Measurements from ENCODE around the gene CCDC157. TPM values are rescaled to one million over a fixed set of nuclear protein-coding genes. Genes with fewer than 3 reads are reported as not detected.
A peak's percentile ranks its signal among the peaks of the same experiment; 100 is the strongest.

CCDC157 gene
- total RNA-seq, 1 donor from 2014 or later: 2.3 TPM

GRCh38 chr22:30416403-30416802 lies 59.6 kb downstream of the CCDC157 start:
- H3K4me1 Mint-ChIP-seq (ENCODE audit: low read depth): peaks cover 32% of the 10 kb centered on the region
- H3K4me3 Mint-ChIP-seq (ENCODE audit: unreplicated experiment): no peak overlapping the region

GRCh38 chr22:30416837-30417236 lies 60.0 kb downstream of the CCDC157 start:
- peaks cover 37% of the 10 kb centered on the region for H3K4me1 Mint-ChIP-seq (ENCODE audit: low read depth)
- no peaks in the 10 kb centered on the region for H3K27me3 Mint-ChIP-seq (ENCODE audit: low read depth)
- H3K9me3 Mint-ChIP-seq (ENCODE audit: low read depth): no peaks in the 10 kb centered on the region
- TF ChIP-seq, protein P1, sequence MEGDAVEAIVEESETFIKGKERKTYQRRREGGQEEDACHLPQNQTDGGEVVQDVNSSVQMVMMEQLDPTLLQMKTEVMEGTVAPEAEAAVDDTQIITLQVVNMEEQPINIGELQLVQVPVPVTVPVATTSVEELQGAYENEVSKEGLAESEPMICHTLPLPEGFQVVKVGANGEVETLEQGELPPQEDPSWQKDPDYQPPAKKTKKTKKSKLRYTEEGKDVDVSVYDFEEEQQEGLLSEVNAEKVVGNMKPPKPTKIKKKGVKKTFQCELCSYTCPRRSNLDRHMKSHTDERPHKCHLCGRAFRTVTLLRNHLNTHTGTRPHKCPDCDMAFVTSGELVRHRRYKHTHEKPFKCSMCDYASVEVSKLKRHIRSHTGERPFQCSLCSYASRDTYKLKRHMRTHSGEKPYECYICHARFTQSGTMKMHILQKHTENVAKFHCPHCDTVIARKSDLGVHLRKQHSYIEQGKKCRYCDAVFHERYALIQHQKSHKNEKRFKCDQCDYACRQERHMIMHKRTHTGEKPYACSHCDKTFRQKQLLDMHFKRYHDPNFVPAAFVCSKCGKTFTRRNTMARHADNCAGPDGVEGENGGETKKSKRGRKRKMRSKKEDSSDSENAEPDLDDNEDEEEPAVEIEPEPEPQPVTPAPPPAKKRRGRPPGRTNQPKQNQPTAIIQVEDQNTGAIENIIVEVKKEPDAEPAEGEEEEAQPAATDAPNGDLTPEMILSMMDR (IDR thresholded peaks at IDR 0.05): no peak
- H3K4me3 Mint-ChIP-seq (ENCODE audit: unreplicated experiment): no peak overlapping the region
- no peak overlapping the region for H3K27ac Mint-ChIP-seq (ENCODE audit: unreplicated experiment)
- no peak for DNase-seq (ENCODE audit: low spot score)
- peaks cover 20% of the 10 kb centered on the region for H3K36me3 Mint-ChIP-seq (ENCODE audit: low read depth)

More at GRCh38 chr22:30416403-30416802, 59.6 kb downstream of the CCDC157 start:
- Mint-ChIP-seq H3K27me3 (ENCODE audit: low read depth) (no peaks in the 10 kb centered on the region), H3K27ac (ENCODE audit: unreplicated experiment) (no peak overlapping the region), H3K9me3 (ENCODE audit: low read depth) (no peaks in the 10 kb centered on the region), H3K36me3 (ENCODE audit: low read depth) (peaks cover 22% of the 10 kb centered on the region)
- TF ChIP-seq, protein P1 (IDR thresholded peaks at IDR 0.05): no peak
- DNase-seq (ENCODE audit: low spot score): no peak

DNA sequence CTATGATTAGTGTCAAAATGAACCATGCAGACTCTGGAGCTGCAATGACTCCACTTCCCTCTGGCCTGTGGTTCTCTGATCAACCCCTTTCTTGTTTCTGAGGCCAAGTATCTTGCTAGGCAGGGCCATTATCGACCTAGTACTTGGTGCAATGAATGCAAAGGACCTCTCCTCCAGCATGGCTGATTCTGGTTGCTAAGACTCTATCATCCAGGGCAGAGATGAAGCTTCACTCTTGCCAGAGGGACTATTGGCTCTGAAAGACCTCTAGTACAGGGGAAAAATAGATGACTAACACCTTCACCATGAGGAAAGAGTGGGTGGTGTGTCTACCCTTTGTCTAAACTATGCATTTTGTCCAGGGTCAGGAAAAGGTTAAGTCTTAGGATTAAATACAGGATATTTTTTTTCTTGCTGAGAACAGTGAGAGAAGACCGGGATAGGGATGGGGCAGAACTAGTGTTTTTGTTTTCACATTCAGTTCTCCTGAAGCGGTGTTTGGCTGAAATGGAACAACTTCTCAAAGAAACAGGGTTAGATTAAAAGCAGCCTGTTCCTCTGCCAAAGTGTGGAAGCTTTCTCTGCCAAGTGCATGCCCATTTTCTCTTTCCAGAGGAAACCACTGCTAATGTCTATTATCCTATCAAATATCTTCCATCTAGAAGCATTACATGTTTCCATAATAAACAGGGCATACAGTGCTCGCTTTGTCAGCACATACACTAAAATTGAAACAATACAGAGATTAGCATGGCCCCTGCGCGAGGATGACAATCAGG lies 63.7 kb downstream of the CCDC157 start:
- Mint-ChIP-seq H3K4me3 (ENCODE audit: unreplicated experiment) (no peak overlapping the region), H3K36me3 (ENCODE audit: low read depth) (peaks cover 11% of the 10 kb centered on the region), H3K4me1 (ENCODE audit: low read depth) (peaks cover 43% of the 10 kb centered on the region), H3K27me3 (ENCODE audit: low read depth) (no peaks in the 10 kb centered on the region), H3K27ac (ENCODE audit: unreplicated experiment) (peak overlapping the region; percentile 78), H3K9me3 (ENCODE audit: low read depth) (no peaks in the 10 kb centered on the region)
- TF ChIP-seq, protein P1 (IDR thresholded peaks at IDR 0.05): no peak
- no peak for DNase-seq (ENCODE audit: low spot score)

DNA sequence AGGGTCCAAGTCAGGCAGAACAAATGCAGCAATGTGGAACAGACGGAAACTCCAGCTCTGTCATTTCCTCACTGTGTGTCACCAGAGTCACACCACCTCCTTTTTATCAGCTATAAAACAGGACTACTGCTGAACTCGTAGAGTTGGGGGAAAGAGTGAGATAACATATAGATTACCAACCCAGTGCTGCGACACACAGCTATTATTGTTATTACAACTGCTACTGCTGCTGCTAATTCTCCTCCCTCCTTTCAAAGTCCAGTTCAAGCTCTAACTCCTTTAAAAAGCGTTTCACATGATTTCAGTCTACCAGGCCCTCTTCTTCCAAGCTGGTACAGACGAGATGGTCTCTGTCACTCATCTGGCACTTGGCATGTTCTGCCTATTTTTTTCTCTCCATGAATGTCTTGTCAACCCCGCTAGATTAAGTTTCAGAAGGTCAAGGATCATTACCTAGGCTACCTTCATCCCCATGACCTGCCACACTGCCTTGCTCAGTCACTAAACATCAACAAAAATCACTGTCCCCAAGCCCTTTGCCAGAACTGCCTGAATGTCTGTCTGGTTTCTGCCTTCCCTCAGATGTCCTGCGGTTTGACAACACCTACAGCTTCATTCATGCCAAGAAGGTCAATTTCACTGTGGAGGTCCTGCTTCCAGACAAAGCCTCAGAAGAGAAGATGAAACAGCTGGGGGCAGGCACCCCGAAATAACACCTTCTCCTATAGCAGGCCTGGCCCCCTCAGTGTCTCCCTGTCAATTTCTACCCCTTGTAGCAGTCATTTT lies 65.1 kb downstream of the CCDC157 start:
- Mint-ChIP-seq H3K36me3 (ENCODE audit: low read depth) (peaks cover 2% of the 10 kb centered on the region), H3K27me3 (ENCODE audit: low read depth) (no peaks in the 10 kb centered on the region), H3K4me3 (ENCODE audit: unreplicated experiment) (peak overlapping the region; percentile 80), H3K27ac (ENCODE audit: unreplicated experiment) (peak overlapping the region; percentile 99), H3K4me1 (ENCODE audit: low read depth) (peaks cover 54% of the 10 kb centered on the region), H3K9me3 (ENCODE audit: low read depth) (no peaks in the 10 kb centered on the region)
- DNase-seq (ENCODE audit: low spot score): no peak
- TF ChIP-seq, protein P1 (IDR thresholded peaks at IDR 0.05): no peak

- Mint-ChIP-seq H3K27ac (ENCODE audit: unreplicated experiment) (peak overlapping the region; percentile 99), H3K27me3 (ENCODE audit: low read depth) (no peaks in the 10 kb centered on the region), H3K9me3 (ENCODE audit: low read depth) (no peaks in the 10 kb centered on the region), H3K4me1 (ENCODE audit: low read depth) (peaks cover 59% of the 10 kb centered on the region), H3K4me3 (ENCODE audit: unreplicated experiment) (peak overlapping the region; percentile 80), H3K36me3 (ENCODE audit: low read depth) (peaks cover 2% of the 10 kb centered on the region)
- DNase-seq (ENCODE audit: low spot score): no peak
- TF ChIP-seq, protein P1 (IDR thresholded peaks at IDR 0.05): no peak
These were observed 65.9 kb downstream of the CCDC157 start for GRCh38 chr22:30422481-30423300.

All from chondrocyte (in vitro differentiated cells).